ENCODE measurements around the gene CORT. TPM values are rescaled to one million over a fixed set of nuclear protein-coding genes. Genes with fewer than 3 reads are reported as not detected.

The CORT gene
- polyA plus RNA-seq, 4 donors = 0.97 to 1.3 TPM; not detected in 2

DNA sequence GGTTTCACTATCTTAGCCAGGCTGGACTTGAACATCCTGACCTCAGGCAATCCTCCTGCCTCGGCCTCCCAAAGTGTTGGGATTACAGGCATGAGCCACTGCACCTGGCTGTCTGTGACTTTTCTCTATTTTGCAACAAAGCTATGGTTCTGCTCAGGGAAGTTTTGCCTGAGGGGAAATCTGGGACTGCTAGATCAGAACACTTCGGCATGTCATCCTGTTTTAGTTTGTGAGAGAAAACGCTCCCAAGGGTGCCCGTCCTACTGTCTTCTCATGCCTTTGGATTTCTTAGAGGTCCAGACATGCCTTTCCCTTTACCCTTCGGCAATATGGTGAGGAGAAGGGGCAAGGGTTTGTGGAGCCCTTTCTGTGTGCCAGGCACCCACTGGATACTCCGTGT lies 5.6 kb upstream of the CORT start:
- H3K4me1 ChIP-seq (ENCODE audit: control insufficient read depth in 3 of 3, insufficient read depth in 2 of 3, low read depth in 1 of 3, low read length in 2 of 3) = no peaks in the 10 kb centered on the region
- DNase-seq (no peak), FAIRE-seq (no peak)
- peaks cover 0 to 47% (median 0%) of the 10 kb centered on the region in 3 donors for H3K36me3 ChIP-seq (ENCODE audit: control insufficient read depth in 3 of 3, insufficient read depth in 2 of 3, low read depth in 1 of 3, low read length in 3 of 3)
- no peak overlapping the region for H3K4me3 ChIP-seq (ENCODE audit: low read depth in 1 of 3, low read length in 3 of 3)
- no peaks in the 10 kb centered on the region for H3K27me3 ChIP-seq (ENCODE audit: control insufficient read depth in 3 of 3, insufficient read depth in 3 of 3, low read length in 3 of 3)
- H3K9me3 ChIP-seq (ENCODE audit: control insufficient read depth in 2 of 2, insufficient read depth in 1 of 2, low read depth in 1 of 2, low read length in 1 of 2) = no peaks in the 10 kb centered on the region
- 93 to 97% (median 95%) methylated on average over 6 of the region's 6 CpGs for WGBS, 3 donors
- H3K27ac ChIP-seq (ENCODE audit: low read depth in 1 of 3, low read length in 2 of 3) = no peak overlapping the region

DNA sequence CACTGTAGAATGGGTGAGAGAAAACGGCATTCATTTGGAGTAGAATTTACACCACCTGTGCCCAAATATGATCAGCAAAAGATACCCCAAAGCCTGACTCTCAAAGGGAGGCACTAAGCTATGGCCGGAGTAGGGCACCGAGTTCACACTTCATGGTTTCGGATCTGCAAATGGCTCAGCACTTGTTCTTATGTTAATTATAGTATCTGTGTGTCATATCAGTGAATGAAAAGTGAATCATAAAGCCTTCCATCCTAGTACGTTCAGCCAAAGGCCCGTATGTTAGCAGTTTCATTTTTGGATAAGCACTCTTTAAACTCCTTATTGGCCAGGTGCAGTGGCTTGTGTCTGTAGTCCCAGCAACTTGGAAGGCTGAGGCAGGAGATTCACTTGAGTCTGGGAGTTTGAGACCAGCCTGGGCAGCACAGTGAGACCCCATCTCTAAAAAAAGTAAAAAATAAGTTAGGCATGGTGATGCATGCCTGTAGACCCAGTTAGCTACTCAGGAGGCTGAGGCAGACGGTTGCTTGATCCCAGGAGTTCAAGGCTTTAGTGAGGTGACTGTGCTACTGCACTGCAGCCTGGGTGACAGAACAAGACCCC lies 4.9 kb upstream of the CORT start:
- Histone ChIP-seq H3K9me3 (ENCODE audit: control insufficient read depth in 2 of 2, insufficient read depth in 1 of 2, low read depth in 1 of 2, low read length in 1 of 2) (no peaks in the 10 kb centered on the region), H3K36me3 (ENCODE audit: control insufficient read depth in 3 of 3, insufficient read depth in 2 of 3, low read depth in 1 of 3, low read length in 3 of 3) (peaks cover 0 to 48% (median 0%) of the 10 kb centered on the region in 3 donors), H3K4me1 (ENCODE audit: control insufficient read depth in 3 of 3, insufficient read depth in 2 of 3, low read depth in 1 of 3, low read length in 2 of 3) (no peaks in the 10 kb centered on the region), H3K4me3 (ENCODE audit: low read depth in 1 of 3, low read length in 3 of 3) (no peak overlapping the region), H3K27ac (ENCODE audit: low read depth in 1 of 3, low read length in 2 of 3) (no peak overlapping the region), H3K27me3 (ENCODE audit: control insufficient read depth in 3 of 3, insufficient read depth in 3 of 3, low read length in 3 of 3) (no peaks in the 10 kb centered on the region)
- FAIRE-seq = no peak
- DNase-seq = no peak
- WGBS, 3 donors = 79 to 82% (median 81%) methylated on average over 7 of the region's 7 CpGs

GRCh38 chr1:10446790-10447422 lies 2.9 kb upstream of the CORT start:
- Histone ChIP-seq H3K4me3 (ENCODE audit: low read depth in 1 of 3, low read length in 3 of 3) (no peak overlapping the region), H3K27me3 (ENCODE audit: control insufficient read depth in 3 of 3, insufficient read depth in 3 of 3, low read length in 3 of 3) (no peaks in the 10 kb centered on the region), H3K36me3 (ENCODE audit: control insufficient read depth in 3 of 3, insufficient read depth in 2 of 3, low read depth in 1 of 3, low read length in 3 of 3) (peaks cover 0 to 36% (median 0%) of the 10 kb centered on the region in 3 donors), H3K27ac (ENCODE audit: low read depth in 1 of 3, low read length in 2 of 3) (no peak overlapping the region), H3K9me3 (ENCODE audit: control insufficient read depth in 2 of 2, insufficient read depth in 1 of 2, low read depth in 1 of 2, low read length in 1 of 2) (no peaks in the 10 kb centered on the region), H3K4me1 (ENCODE audit: control insufficient read depth in 3 of 3, insufficient read depth in 2 of 3, low read depth in 1 of 3, low read length in 2 of 3) (no peaks in the 10 kb centered on the region)
- DNase-seq = no peak
- FAIRE-seq = no peak
- 95 to 98% (median 96%) methylated on average over 7 of the region's 7 CpGs for WGBS, 3 donors

- FAIRE-seq (no peak), DNase-seq (no peak)
- 78 to 88% (median 83%) methylated on average over 21 of the region's 21 CpGs for WGBS, 3 donors
- Histone ChIP-seq H3K27me3 (ENCODE audit: control insufficient read depth in 3 of 3, insufficient read depth in 3 of 3, low read length in 3 of 3) (no peaks in the 10 kb centered on the region), H3K9me3 (ENCODE audit: control insufficient read depth in 2 of 2, insufficient read depth in 1 of 2, low read depth in 1 of 2, low read length in 1 of 2) (peaks cover 0 to 4% of the 10 kb centered on the region in 2 donors), H3K4me3 (ENCODE audit: low read depth in 1 of 3, low read length in 3 of 3) (no peak overlapping the region), H3K4me1 (ENCODE audit: control insufficient read depth in 3 of 3, insufficient read depth in 2 of 3, low read depth in 1 of 3, low read length in 2 of 3) (no peaks in the 10 kb centered on the region), H3K36me3 (ENCODE audit: control insufficient read depth in 3 of 3, insufficient read depth in 2 of 3, low read depth in 1 of 3, low read length in 3 of 3) (peaks cover 0 to 26% (median 0%) of the 10 kb centered on the region in 3 donors), H3K27ac (ENCODE audit: low read depth in 1 of 3, low read length in 2 of 3) (no peak overlapping the region)
Measured at GRCh38 chr1:10450156-10450814, 454 bp downstream of the CORT start.

DNA sequence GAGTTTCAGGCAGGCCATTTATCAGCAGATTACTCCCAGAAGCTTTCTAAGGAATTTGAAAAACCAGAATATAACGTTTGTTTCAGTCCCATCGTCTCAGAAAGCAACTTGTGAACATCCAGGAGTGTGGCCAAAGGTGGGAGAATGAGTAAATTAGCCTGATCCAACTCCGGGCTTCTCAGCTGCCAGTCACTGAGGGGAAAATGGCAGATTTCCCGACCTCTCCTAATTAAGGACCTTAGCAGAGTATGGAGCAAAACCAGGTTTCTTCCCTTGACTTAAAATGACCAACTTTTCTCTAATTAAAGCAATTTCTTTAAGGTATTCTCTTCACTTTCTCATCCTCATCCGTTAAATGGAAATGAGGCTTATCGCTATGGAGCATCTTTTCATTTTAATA lies 1.0 kb downstream of the CORT start:
- H3K27me3 ChIP-seq (ENCODE audit: control insufficient read depth in 3 of 3, insufficient read depth in 3 of 3, low read length in 3 of 3) = no peaks in the 10 kb centered on the region
- no peaks in the 10 kb centered on the region for H3K4me1 ChIP-seq (ENCODE audit: control insufficient read depth in 3 of 3, insufficient read depth in 2 of 3, low read depth in 1 of 3, low read length in 2 of 3)
- FAIRE-seq (no peak), DNase-seq (no peak)
- peaks cover 0 to 4% of the 10 kb centered on the region in 2 donors for H3K9me3 ChIP-seq (ENCODE audit: control insufficient read depth in 2 of 2, insufficient read depth in 1 of 2, low read depth in 1 of 2, low read length in 1 of 2)
- peaks cover 0 to 23% (median 0%) of the 10 kb centered on the region in 3 donors for H3K36me3 ChIP-seq (ENCODE audit: control insufficient read depth in 3 of 3, insufficient read depth in 2 of 3, low read depth in 1 of 3, low read length in 3 of 3)
- H3K27ac ChIP-seq (ENCODE audit: low read depth in 1 of 3, low read length in 2 of 3) = no peak overlapping the region
- WGBS, 3 donors = 58 to 63% (median 62%) methylated on average over 6 of the region's 6 CpGs
- H3K4me3 ChIP-seq (ENCODE audit: low read depth in 1 of 3, low read length in 3 of 3) = no peak overlapping the region

DNA sequence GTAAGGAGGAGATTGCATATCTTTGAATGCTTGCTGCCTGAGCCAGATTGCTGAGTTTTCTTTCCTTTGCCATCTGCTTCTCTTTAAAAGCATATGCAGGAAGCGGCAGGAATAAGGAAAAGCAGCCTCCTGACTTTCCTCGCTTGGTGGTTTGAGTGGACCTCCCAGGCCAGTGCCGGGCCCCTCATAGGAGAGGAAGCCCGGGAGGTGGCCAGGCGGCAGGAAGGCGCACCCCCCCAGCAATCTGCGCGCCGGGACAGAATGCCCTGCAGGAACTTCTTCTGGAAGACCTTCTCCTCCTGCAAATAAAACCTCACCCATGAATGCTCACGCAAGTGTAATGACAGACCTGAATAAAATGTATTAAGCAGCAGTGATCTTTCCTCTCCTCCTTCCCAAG lies 1.5 kb downstream of the CORT start:
- Histone ChIP-seq H3K4me1 (ENCODE audit: control insufficient read depth in 3 of 3, insufficient read depth in 2 of 3, low read depth in 1 of 3, low read length in 2 of 3) (no peaks in the 10 kb centered on the region), H3K4me3 (ENCODE audit: low read depth in 1 of 3, low read length in 3 of 3) (no peak overlapping the region), H3K27ac (ENCODE audit: low read depth in 1 of 3, low read length in 2 of 3) (no peak overlapping the region), H3K9me3 (ENCODE audit: control insufficient read depth in 2 of 2, insufficient read depth in 1 of 2, low read depth in 1 of 2, low read length in 1 of 2) (peaks cover 0 to 4% of the 10 kb centered on the region in 2 donors), H3K36me3 (ENCODE audit: control insufficient read depth in 3 of 3, insufficient read depth in 2 of 3, low read depth in 1 of 3, low read length in 3 of 3) (peaks cover 0 to 19% (median 0%) of the 10 kb centered on the region in 3 donors), H3K27me3 (ENCODE audit: control insufficient read depth in 3 of 3, insufficient read depth in 3 of 3, low read length in 3 of 3) (no peaks in the 10 kb centered on the region)
- WGBS, 3 donors = 26 to 61% (median 44%) methylated on average over 10 of the region's 10 CpGs
- FAIRE-seq (no peak), DNase-seq (no peak)

GRCh38 chr1:10456048-10456447 lies 6.2 kb downstream of the CORT start:
- Histone ChIP-seq H3K36me3 (ENCODE audit: control insufficient read depth in 3 of 3, insufficient read depth in 2 of 3, low read depth in 1 of 3, low read length in 3 of 3) (peaks cover 0 to 21% (median 0%) of the 10 kb centered on the region in 3 donors), H3K27me3 (ENCODE audit: control insufficient read depth in 3 of 3, insufficient read depth in 3 of 3, low read length in 3 of 3) (no peaks in the 10 kb centered on the region)
- no peak for FAIRE-seq

GRCh38 chr1:10456661-10457060 lies 6.8 kb downstream of the CORT start:
- H3K4me3 ChIP-seq (ENCODE audit: low read depth in 1 of 3, low read length in 3 of 3) = no peak overlapping the region
- peaks cover 0 to 4% of the 10 kb centered on the region in 2 donors for H3K9me3 ChIP-seq (ENCODE audit: control insufficient read depth in 2 of 2, insufficient read depth in 1 of 2, low read depth in 1 of 2, low read length in 1 of 2)
- H3K27ac ChIP-seq (ENCODE audit: low read depth in 1 of 3, low read length in 2 of 3) = no peak overlapping the region
- WGBS, 3 donors = 85 to 87% (median 85%) methylated on average over 7 of the region's 7 CpGs
- H3K36me3 ChIP-seq (ENCODE audit: control insufficient read depth in 3 of 3, insufficient read depth in 2 of 3, low read depth in 1 of 3, low read length in 3 of 3) = peaks cover 0 to 27% (median 0%) of the 10 kb centered on the region in 3 donors
- no peak for FAIRE-seq
- DNase-seq = no peak
- H3K4me1 ChIP-seq (ENCODE audit: control insufficient read depth in 3 of 3, insufficient read depth in 2 of 3, low read depth in 1 of 3, low read length in 2 of 3) = no peaks in the 10 kb centered on the region
- no peaks in the 10 kb centered on the region for H3K27me3 ChIP-seq (ENCODE audit: control insufficient read depth in 3 of 3, insufficient read depth in 3 of 3, low read length in 3 of 3)

More at GRCh38 chr1:10456048-10456447, 6.2 kb downstream of the CORT start:
- H3K9me3 ChIP-seq (ENCODE audit: control insufficient read depth in 2 of 2, insufficient read depth in 1 of 2, low read depth in 1 of 2, low read length in 1 of 2) = peaks cover 0 to 4% of the 10 kb centered on the region in 2 donors
- no peaks in the 10 kb centered on the region for H3K4me1 ChIP-seq (ENCODE audit: control insufficient read depth in 3 of 3, insufficient read depth in 2 of 3, low read depth in 1 of 3, low read length in 2 of 3)
- no peak for DNase-seq
- no peak overlapping the region for H3K4me3 ChIP-seq (ENCODE audit: low read depth in 1 of 3, low read length in 3 of 3)
- no peak overlapping the region for H3K27ac ChIP-seq (ENCODE audit: low read depth in 1 of 3, low read length in 2 of 3)
- WGBS, 3 donors = 86 to 90% (median 87%) methylated on average over 5 of the region's 5 CpGs
